H1 (cell line): ENCODE data around the gene NCKAP1. TPM values are rescaled to one million over a fixed set of nuclear protein-coding genes. Genes with fewer than 3 reads are reported as not detected.

ENCODE experiments used
- CHD7 ChIP-seq: fragments of 300-600 bp; sonication (generic); IDR thresholded peaks from 2 replicates; pipeline ENCODE4 v1.7.1; 2012; ENCODE audit warnings: low read length, moderate library complexity, mild to moderate bottlenecking, inconsistent platforms; ENCODE audit not compliant: insufficient replicate concordance
- GABPA ChIP-seq: IDR thresholded peaks from 2 replicates; pipeline ENCODE4 v1.6.1; 2011; ENCODE audit warnings: mild to moderate bottlenecking, low read length, moderate library complexity, borderline replicate concordance; ENCODE audit not compliant: insufficient read depth
- SIRT6 ChIP-seq: IDR thresholded peaks from one replicate; pipeline ENCODE4 v1.7.1; 2012; ENCODE audit warnings: low read length, inconsistent platforms
- USF2 ChIP-seq: IDR thresholded peaks from 2 replicates; pipeline ENCODE4 v1.6.1; 2011; ENCODE audit warnings: low read length, improper control_type of control experiment
- polyA plus RNA-seq, 7 experiments: library from polyadenylated mRNA; depleted of rRNA in 3 of 7; stranded (reverse) in 5 of 7; unstranded in 2 of 7; fragments of >200 nt in 5 of 7; fragments of 200-250 nt in 2 of 7; gene quantifications; 1 replicate in 5 of 7; 2 replicates in 1 of 7; 4 replicates in 1 of 7; pipeline versions ENCODE4 v1.2.1 to v1.2.3, GENCODE V29; 2011 to 2013; ENCODE audit warnings: missing spikeins in 2 of 7, mixed read lengths in 2 of 7
- total RNA-seq: library from RNA; stranded (reverse); fragmentation: NEBNext Ultra II Directional; extraction: Animal tissue kit (Norgen Biotek cat#: 25700); gene quantifications from 2 replicates; pipeline ENCODE4 v1.2.1, GENCODE V29; 2021

Gene NCKAP1
- total and polyA plus RNA-seq, 2 of the 8 experiments (the other 6 are each of a cell fraction or from before 2014, with no cell fraction given), result 90.8 to 173 TPM

- no peak for TF ChIP-seq CHD7
- TF ChIP-seq SIRT6, result no peak
- TF ChIP-seq GABPA, result no peak
- no peak for TF ChIP-seq USF2
- TF ChIP-seq, all 59 proteins: peak for 0
Measured at GRCh38 chr2:183024339-183025095, 13.7 kb downstream of the NCKAP1 start (continued).
